Adrenal gland (tissue), 12 donors: ENCODE results near the gene FAM174C. TPM values are rescaled to one million over a fixed set of nuclear protein-coding genes. Genes with fewer than 3 reads are reported as not detected.

Experiments used
- DNase-seq, 7 donors: peaks; one replicate each; pipeline ENCODE4 v3.0.0-alpha.2; 2019 to 2020
- H3K27ac ChIP-seq, 5 donors: fragments of 200-600 bp; sonication (generic) in 4 of 5; 1 replicate in 3 of 5; 2 replicates in 2 of 5; pipeline versions ENCODE4 v1.5.1 to v1.8.0; 2016 to 2020; ENCODE audit warnings: mild to moderate bottlenecking in 1 of 5
- H3K27me3 ChIP-seq: fragments of 200-600 bp; 2 replicates; pipeline ENCODE4 v1.8.0; 2021
- H3K36me3 ChIP-seq, 2 donors: fragments of 200-600 bp; replicated peaks in 1 of 2; 1 replicate in 1 of 2; 2 replicates in 1 of 2; pipeline versions ENCODE4 v1.5.1 to v1.8.0; 2018 to 2022
- H3K4me1 ChIP-seq, 2 donors: fragments of 200-600 bp; replicated peaks in 1 of 2; 1 replicate in 1 of 2; 2 replicates in 1 of 2; pipeline versions ENCODE4 v1.5.1 to v1.8.0; 2018 to 2021
- H3K4me3 ChIP-seq, 4 donors: fragments of 200-600 bp; sonication (generic) in 3 of 4; one replicate each; pipeline ENCODE4 v1.5.1; 2016 to 2018
- H3K9me3 ChIP-seq, 3 donors: fragments of 200-600 bp; sonication (generic) in 1 of 3; replicated peaks in 1 of 3; 1 replicate in 2 of 3; 2 replicates in 1 of 3; pipeline versions ENCODE4 v1.5.1 to v1.8.0; 2016 to 2021
- POLR2A ChIP-seq, 2 donors: fragments of 450-650 bp; IDR thresholded peaks; one replicate each; pipeline ENCODE4 v1.6.1; 2017; ENCODE audit warnings: antibody characterized with exemption in 2 of 2, mild to moderate bottlenecking in 2 of 2, moderate library complexity in 1 of 2
- WGBS, 4 donors: extraction: QIAGEN DNeasy Blood & Tissue Kit in 2 of 4; methylation state at CpG; one replicate each; pipeline versions ENCODE4 v1.1.5 to v1.1.7; 2013 to 2017; 5-methylcytosine and 5-hydroxymethylcytosine counted together
- intact Hi-C, 2 donors: fragments of 100-400 bp; cut with DNase I; formaldehyde crosslinking; loops; one replicate each; pipeline versions ENCODE4 v1.14.1 to v1.15.0; 2022 to 2023
- polyA plus RNA-seq, 3 donors: library from polyadenylated mRNA; stranded (reverse); fragments of 200-250 nt in 2 of 3; fragments of 350-450 nt in 1 of 3; fragmentation: Illumina TruSeq in 1 of 3; extraction: RNeasy Lipid Tissue Mini Kit (QIAGEN cat#74804) in 1 of 3; gene quantifications; one replicate each; pipeline ENCODE4 v1.2.3, GENCODE V29; 2013 to 2014
- total RNA-seq, 9 donors: library from RNA; depleted of rRNA in 4 of 9; stranded (reverse); fragments of >200 nt in 4 of 9; fragments of 120-200 nt in 1 of 9; fragmentation: NEBNext Ultra II Directional in 1 of 9; extraction: Animal tissue kit (Norgen Biotek cat#: 25700) in 1 of 9; gene quantifications; one replicate each; pipeline versions ENCODE4 v1.1.0 to v1.2.4, GENCODE V29; 2013 to 2023
- TF ChIP-seq, protein P1 (sequence below), 6 experiments: fragments of 450-650 bp in 4 of 6; fragments of 200-600 bp in 2 of 6; sonication (generic) in 1 of 6; IDR thresholded peaks; 1 replicate in 5 of 6; 2 replicates in 1 of 6; pipeline versions ENCODE4 v1.5.1 to v1.8.0; 2016 to 2021; ENCODE audit warnings: antibody characterized with exemption in 6 of 6, mild to moderate bottlenecking in 2 of 6, moderate library complexity in 1 of 6
- donor health status: healthy with polysubstance abuse.
- donor health status: Bipolar disorder and iron deficiency.
- donor health status: DM: yes; HTN: yes; CAD: no.
- donor health status: DM: no; HTN: no; CAD: no.
- donor health status: DM: no; HTN: no; CAD: no.
- donor health status: DM: yes; HTN: yes; CAD: no.

The FAM174C gene
- total and polyA plus RNA-seq, 12 donors = 3.8 to 279 (median 86.5) TPM

DNA sequence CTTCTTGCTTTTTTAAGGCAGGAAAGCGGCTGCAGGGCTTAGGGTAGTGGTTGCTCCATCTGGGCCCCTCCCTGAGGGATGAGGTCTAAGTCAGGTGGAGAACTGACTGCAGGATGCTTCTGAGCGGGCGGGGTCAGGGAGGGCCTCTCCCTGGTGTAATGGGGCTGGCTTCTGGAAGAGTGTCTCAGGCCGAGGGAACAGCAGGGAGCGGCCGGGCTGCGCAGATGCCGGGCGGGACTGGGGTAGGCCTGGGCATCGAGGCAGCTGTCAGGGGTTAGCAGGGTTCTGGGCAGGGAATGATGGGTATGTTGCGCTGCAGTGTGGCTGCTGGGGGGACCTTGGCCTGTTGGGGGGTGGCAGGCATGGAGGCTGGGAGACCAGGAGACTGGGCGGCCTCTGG lies 2.7 kb downstream of the FAM174C start:
- intact Hi-C loops = loop anchor here in 1 of 2 donors (10.0 kb wide), 1 partner anchor 157 kb away; the partner anchor contains the start of gene RPS15
- H3K4me3 ChIP-seq = no peak overlapping the region
- H3K27me3 ChIP-seq = peaks cover 3% of the 10 kb centered on the region
- no peak overlapping the region for H3K27ac ChIP-seq
- WGBS, 4 donors = 79 to 92% (median 89%) methylated on average over 2 to 12 of the region's 12 CpGs
- peaks cover 0 to 38% of the 10 kb centered on the region in 2 donors for H3K36me3 ChIP-seq
- H3K4me1 ChIP-seq = peaks cover 25 to 31% of the 10 kb centered on the region in 2 donors
- TF ChIP-seq POLR2A (IDR thresholded peaks at IDR 0.05) = no peak
- TF ChIP-seq, protein P1, sequence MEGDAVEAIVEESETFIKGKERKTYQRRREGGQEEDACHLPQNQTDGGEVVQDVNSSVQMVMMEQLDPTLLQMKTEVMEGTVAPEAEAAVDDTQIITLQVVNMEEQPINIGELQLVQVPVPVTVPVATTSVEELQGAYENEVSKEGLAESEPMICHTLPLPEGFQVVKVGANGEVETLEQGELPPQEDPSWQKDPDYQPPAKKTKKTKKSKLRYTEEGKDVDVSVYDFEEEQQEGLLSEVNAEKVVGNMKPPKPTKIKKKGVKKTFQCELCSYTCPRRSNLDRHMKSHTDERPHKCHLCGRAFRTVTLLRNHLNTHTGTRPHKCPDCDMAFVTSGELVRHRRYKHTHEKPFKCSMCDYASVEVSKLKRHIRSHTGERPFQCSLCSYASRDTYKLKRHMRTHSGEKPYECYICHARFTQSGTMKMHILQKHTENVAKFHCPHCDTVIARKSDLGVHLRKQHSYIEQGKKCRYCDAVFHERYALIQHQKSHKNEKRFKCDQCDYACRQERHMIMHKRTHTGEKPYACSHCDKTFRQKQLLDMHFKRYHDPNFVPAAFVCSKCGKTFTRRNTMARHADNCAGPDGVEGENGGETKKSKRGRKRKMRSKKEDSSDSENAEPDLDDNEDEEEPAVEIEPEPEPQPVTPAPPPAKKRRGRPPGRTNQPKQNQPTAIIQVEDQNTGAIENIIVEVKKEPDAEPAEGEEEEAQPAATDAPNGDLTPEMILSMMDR (IDR thresholded peaks at IDR 0.05) = no peak
- no peak for DNase-seq
- H3K9me3 ChIP-seq = no peaks in the 10 kb centered on the region

DNA sequence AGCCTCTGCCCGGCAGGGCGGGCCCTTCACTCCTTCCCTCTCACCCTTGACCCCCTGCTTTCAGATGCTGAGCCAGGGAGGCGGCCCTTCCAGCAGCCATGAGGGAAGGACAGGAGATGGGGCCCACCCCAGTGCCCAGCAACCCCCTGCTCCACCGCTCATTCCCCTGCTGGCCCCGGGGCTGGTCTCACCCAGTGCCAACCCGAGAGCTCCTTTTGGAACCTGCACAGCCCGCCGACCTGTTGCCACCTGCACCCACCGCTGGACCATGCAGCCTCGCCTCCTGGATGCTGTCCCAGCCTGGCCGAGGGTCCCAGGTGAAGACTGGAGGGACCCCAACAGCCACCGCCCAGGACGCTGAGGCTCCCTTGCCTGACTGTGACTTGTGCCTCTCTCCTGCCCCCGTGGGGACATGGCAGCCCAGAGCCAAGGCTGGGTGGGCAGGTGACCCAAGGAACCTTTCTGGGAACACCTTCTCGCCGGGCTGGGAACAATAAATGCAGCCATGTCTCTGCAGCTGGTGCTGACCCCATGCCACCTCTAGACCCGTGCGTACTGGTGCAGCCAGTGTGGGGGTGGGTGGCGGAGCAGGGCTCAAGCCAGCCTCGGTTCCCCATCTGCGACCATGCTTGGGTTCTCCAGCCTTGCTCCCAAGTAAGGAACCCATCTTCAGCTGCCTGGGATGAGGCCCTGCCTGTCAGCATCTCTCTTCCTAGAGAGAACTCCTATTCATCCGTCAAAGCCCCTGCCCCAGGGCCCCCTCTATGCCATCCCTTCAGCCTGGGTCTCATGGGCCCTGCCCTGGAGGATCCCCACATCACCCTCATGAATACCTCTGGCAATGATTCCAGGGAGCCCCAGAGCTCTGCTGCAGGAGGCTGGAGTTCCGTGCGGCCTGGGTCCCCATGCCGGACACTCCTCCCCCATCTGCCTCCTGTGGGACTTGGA lies 3.7 kb downstream of the FAM174C start:
- 76 to 86% (median 83%) methylated on average over 15 to 25 of the region's 25 CpGs for WGBS, 4 donors
- H3K9me3 ChIP-seq = no peaks in the 10 kb centered on the region

DNA sequence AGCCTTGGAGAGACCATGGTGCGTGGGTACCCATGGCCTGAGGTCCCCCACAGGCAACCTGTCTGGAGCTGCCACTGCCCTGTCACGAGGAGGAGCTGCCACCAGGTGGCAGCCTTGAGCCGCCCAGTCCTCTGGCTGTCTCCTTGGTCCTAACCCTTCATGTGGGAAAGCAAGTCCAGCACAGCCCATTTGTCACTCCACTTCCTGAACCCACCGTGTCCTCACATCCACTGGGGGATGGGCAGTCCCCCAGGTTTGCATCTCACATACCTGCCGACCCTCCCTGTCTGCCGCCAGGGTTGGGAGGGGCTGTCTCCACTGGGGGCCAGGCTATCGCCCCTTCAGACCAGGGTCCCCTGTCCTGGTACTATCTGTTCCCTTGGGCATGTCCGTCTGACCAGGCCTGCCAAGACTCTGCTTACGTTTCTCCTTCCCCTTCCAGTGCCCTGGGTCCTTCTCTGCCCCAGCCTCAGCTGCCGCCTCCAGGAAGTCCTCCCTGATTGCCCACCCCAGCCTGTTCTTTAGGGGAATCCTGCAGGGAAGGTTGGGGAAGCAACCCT lies 4.5 kb downstream of the FAM174C start:
- Histone ChIP-seq H3K27ac (no peak overlapping the region), H3K9me3 (no peaks in the 10 kb centered on the region), H3K4me1 (peaks cover 12 to 18% of the 10 kb centered on the region in 2 donors), H3K4me3 (no peak overlapping the region), H3K27me3 (peaks cover 18% of the 10 kb centered on the region), H3K36me3 (peaks cover 0 to 20% of the 10 kb centered on the region in 2 donors)
- peak; percentile 79 to 93 (median 86) for DNase-seq
- intact Hi-C loops = loop anchor here (10.0 kb wide), 3 partner anchors 105 to 235 kb away; partner anchors contain the start of genes ADAMTSL5 (in 1 of the 2), NDUFS7 (in 1 of the 2) and RPS15 (in 1 of the 2)
- 27 to 51% (median 28%) methylated on average over 3 to 10 of the region's 10 CpGs for WGBS, 4 donors
- no peak for TF ChIP-seq POLR2A (IDR thresholded peaks at IDR 0.05)
- TF ChIP-seq, protein P1 (IDR thresholded peaks at IDR 0.05) = peak; percentile 91 to 97 (median 93)

More for the DNA sequence above, 3.7 kb downstream of the FAM174C start:
- Histone ChIP-seq H3K4me1 (peaks cover 21 to 27% of the 10 kb centered on the region in 2 donors), H3K36me3 (peaks cover 0 to 29% of the 10 kb centered on the region in 2 donors), H3K27ac (no peak overlapping the region), H3K4me3 (no peak overlapping the region), H3K27me3 (peaks cover 9% of the 10 kb centered on the region)
- TF ChIP-seq POLR2A (IDR thresholded peaks at IDR 0.05) = no peak
- TF ChIP-seq, protein P1 (IDR thresholded peaks at IDR 0.05) = no peak
- intact Hi-C loops = loop anchor here in 1 of 2 donors (10.0 kb wide), 1 partner anchor 156 kb away; the partner anchor contains the start of gene RPS15
- peak in 3 of 7 donors; percentile 29 to 67 (median 50) for DNase-seq
